GM19043 (cell line): ENCODE results near the gene CTSZ.
"Not testable (repeated sequence)": the region's sequence is repeated elsewhere in the genome, so short reads cannot be mapped to it uniquely, and the experiment has no call there.

Experiments used
- ATAC-seq: cut with Tn5 transposase; IDR thresholded peaks from one replicate; pipeline ENCODE4 v1.9.1; 2021; ENCODE audit warnings: low read depth; ENCODE audit not compliant: unreplicated experiment

The CTSZ gene

GRCh38 chr20:59014680-59015389, 7.8 kb upstream of the CTSZ start:
- no peak for ATAC-seq

GRCh38 chr20:59013959-59014608, 7.0 kb upstream of the CTSZ start:
- ATAC-seq, result no peak

GRCh38 chr20:59013031-59013951, 6.2 kb upstream of the CTSZ start:
- no peak for ATAC-seq

GRCh38 chr20:59011874-59012157, 4.8 kb upstream of the CTSZ start:
- ATAC-seq, result not testable (repeated sequence)

GRCh38 chr20:59010995-59011873, 4.2 kb upstream of the CTSZ start:
- ATAC-seq, result no peak

- no peak for ATAC-seq
Measured at GRCh38 chr20:59010321-59010994, 3.4 kb upstream of the CTSZ start.

GRCh38 chr20:59008715-59009336, 1.8 kb upstream of the CTSZ start:
- ATAC-seq, result no peak

- peak; percentile 30 for ATAC-seq
Measured at GRCh38 chr20:59007665-59008511, 834 bp upstream of the CTSZ start.

GRCh38 chr20:59006167-59006863, 739 bp downstream of the CTSZ start:
- no peak for ATAC-seq

- no peak for ATAC-seq
Measured at GRCh38 chr20:59005523-59006166, 1.4 kb downstream of the CTSZ start.

- ATAC-seq, result peak; percentile 55
Measured at GRCh38 chr20:59004763-59005522, 2.1 kb downstream of the CTSZ start.

GRCh38 chr20:59004493-59004762, 2.6 kb downstream of the CTSZ start:
- no peak for ATAC-seq

- no peak for ATAC-seq
Measured at GRCh38 chr20:59003836-59004492, 3.1 kb downstream of the CTSZ start.

- no peak for ATAC-seq
Measured at GRCh38 chr20:59002874-59003399, 4.1 kb downstream of the CTSZ start.

GRCh38 chr20:59002388-59002787, 4.7 kb downstream of the CTSZ start:
- ATAC-seq, result no peak

- no peak for ATAC-seq
Measured at GRCh38 chr20:59001449-59002171, 5.4 kb downstream of the CTSZ start.
